ENCODE data around the gene WDFY1. TPM values are rescaled to one million over a fixed set of nuclear protein-coding genes. Genes with fewer than 3 reads are reported as not detected.

The WDFY1 gene
- total and polyA plus RNA-seq, 2 experiments from 2014 or later, result 54.5 to 127 TPM

GRCh38 chr2:223852281-223852795 lies 92.8 kb downstream of the WDFY1 start:
- Histone ChIP-seq H4K20me1 (replicated peaks; ENCODE audit: insufficient read depth) (no peaks in the 10 kb centered on the region), H3F3A (replicated peaks; ENCODE audit: low read depth) (no peaks in the 10 kb centered on the region), H2AFZ (no peak overlapping the region), H3K36me3 (ENCODE audit: insufficient read depth) (peaks cover 4% of the 10 kb centered on the region; the same call in 1 of the 2 replicates), H3K4me2 (no peak overlapping the region), H3K27me3 (ENCODE audit: insufficient read depth) (no peaks in the 10 kb centered on the region), H3K4me1 (ENCODE audit: insufficient read depth) (no peaks in the 10 kb centered on the region), H3K79me2 (replicated peaks; ENCODE audit: insufficient read depth) (no peaks in the 10 kb centered on the region), H3K4me3 (no peak overlapping the region), H3K9me2 (ENCODE audit: insufficient read depth) (no peaks in the 10 kb centered on the region), H3K27ac (ENCODE audit: low read depth) (no peak overlapping the region)
- Mint-ChIP-seq H3K9me3 (peaks cover 26% of the 10 kb centered on the region), H3K27ac (no peak overlapping the region), H3K36me3 (ENCODE audit: low read depth) (peaks cover 35% of the 10 kb centered on the region), H3K27me3 (ENCODE audit: insufficient read depth, low read depth, poor library complexity) (no peaks in the 10 kb centered on the region), H3K4me1 (no peaks in the 10 kb centered on the region; the same call in 2 of the 3 replicates), H3K4me3 (no peak overlapping the region)
- no peak for DNase-seq (ENCODE audit: low spot score)
- no peak for ATAC-seq
- TF ChIP-seq ETS1 (IDR thresholded peaks at IDR 0.05) (no peak), ZNF462 (CRISPR knock-in tag; IDR thresholded peaks at IDR 0.05) (no peak), CREB1 (CRISPR knock-in tag; IDR thresholded peaks at IDR 0.05; ENCODE audit: low read depth) (no peak), EZH2 (IDR thresholded peaks at IDR 0.05; ENCODE audit: low read depth, unreplicated experiment) (no peak), POLR2AphosphoS5 (IDR thresholded peaks at IDR 0.05; ENCODE audit: low read depth) (no peak)

Measured in GM23338 (cell line).